Measurements from ENCODE around the gene ADH4.

DNA sequence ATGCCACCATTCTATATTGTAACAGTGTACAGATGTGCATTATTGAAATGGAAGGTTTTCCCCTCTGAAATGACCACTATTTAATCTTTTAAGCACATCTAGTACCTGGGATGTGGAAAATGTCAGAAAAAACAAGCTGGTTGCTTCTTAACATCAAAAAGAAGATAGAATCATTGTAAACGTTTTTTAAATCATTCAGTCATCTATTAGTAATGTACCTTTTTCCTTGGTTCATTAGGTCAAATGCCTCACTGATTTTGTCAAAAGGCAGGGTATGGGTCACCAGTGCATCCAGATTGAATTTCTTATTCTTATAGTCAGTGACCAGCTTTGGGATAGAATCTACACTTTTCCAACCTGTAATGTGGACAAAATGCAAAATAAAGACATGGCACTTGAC is 17.7 kb downstream of the ADH4 start:
- TF ChIP-seq, protein P1, sequence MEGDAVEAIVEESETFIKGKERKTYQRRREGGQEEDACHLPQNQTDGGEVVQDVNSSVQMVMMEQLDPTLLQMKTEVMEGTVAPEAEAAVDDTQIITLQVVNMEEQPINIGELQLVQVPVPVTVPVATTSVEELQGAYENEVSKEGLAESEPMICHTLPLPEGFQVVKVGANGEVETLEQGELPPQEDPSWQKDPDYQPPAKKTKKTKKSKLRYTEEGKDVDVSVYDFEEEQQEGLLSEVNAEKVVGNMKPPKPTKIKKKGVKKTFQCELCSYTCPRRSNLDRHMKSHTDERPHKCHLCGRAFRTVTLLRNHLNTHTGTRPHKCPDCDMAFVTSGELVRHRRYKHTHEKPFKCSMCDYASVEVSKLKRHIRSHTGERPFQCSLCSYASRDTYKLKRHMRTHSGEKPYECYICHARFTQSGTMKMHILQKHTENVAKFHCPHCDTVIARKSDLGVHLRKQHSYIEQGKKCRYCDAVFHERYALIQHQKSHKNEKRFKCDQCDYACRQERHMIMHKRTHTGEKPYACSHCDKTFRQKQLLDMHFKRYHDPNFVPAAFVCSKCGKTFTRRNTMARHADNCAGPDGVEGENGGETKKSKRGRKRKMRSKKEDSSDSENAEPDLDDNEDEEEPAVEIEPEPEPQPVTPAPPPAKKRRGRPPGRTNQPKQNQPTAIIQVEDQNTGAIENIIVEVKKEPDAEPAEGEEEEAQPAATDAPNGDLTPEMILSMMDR (IDR thresholded peaks at IDR 0.05; ENCODE audit: low read length) = no peak
- no peak for TF ChIP-seq EZH2 (IDR thresholded peaks at IDR 0.05; ENCODE audit: borderline replicate concordance, low read length)
